Activated gamma-delta T cell (primary cell): Measurements from ENCODE around the gene PRKACA.
A peak's percentile ranks its signal among the peaks of the same experiment; 100 is the strongest.

Experiments used
- DNase-seq: peaks from one replicate; lab custom pipeline; 2025; lab: John Stamatoyannopoulos, UW

PRKACA gene

GRCh38 chr19:14093117-14093823, 24.3 kb downstream of the PRKACA start:
- no peak for DNase-seq

GRCh38 chr19:14091813-14092462, 25.6 kb downstream of the PRKACA start:
- DNase-seq = no peak

DNA sequence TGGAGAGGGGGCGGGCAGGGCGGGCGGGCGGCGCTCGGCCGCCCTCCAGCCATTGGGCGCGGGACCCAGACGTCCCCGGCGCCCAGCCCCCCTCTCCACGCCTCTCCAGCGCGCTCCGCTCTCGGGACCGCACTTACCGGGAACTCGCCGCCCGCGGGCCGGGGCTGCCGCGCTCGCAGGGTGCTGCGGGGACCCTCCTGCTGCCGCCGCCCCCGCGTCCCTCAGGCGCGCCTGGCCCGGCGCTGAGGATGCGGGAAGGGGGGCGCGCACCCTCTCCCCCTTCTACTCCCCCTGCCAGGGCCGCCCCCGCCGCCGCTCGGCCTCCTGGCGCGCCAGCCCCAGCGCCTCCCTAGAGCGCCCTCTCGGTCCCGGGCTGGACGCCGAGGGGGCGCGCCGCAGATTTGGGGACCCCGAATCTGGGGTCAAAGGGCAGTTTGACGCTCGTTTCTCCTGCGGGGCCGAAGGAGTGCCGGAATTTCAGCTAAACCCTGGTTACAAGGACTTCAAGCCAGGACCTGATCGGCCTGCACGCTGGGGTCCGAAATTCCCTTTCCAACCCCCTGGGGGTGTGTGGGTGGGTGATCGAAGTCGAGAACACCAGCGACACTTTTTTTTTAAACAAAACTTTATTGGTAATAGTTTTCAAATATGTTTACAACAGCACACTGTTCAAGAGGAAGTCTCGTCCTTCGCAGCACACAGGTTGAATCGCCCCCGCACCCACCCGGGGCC, 26.3 kb downstream of the PRKACA start:
- DNase-seq = peak; percentile 69

DNA sequence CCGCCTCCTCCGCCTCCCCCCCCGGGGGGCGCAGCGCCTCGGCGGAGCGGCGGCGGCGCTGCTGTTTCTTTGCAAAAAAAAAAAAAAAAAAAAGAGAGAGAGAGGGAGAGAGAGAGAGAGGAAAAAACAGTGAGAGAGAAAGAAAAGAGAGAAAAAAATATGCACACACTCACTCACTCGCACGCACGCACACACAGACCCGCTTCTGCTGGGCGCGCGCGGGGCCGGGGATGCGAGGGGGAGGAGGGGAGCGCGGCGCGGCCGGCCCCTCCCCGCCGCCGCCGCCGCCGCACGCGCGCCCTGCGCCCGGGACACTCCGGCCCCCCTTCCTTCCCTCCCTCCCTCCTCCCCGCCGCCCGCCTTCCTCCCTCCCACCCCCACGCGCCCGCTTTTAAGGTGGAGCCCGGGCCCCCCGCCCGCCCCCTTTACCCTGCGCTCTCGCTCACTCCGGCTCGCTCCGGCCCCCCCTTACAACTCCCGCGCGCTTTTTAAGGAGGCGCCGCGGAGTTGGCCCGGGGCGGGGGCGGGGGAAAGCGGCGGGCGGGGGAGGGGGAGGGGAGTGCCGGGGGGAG, 27.0 kb downstream of the PRKACA start, which contains the start of gene SAMD1:
TSS of gene SAMD1 (minus strand) at position 243 of the 572 bp plus-strand sequence.
- peak; percentile 77 for DNase-seq

DNA sequence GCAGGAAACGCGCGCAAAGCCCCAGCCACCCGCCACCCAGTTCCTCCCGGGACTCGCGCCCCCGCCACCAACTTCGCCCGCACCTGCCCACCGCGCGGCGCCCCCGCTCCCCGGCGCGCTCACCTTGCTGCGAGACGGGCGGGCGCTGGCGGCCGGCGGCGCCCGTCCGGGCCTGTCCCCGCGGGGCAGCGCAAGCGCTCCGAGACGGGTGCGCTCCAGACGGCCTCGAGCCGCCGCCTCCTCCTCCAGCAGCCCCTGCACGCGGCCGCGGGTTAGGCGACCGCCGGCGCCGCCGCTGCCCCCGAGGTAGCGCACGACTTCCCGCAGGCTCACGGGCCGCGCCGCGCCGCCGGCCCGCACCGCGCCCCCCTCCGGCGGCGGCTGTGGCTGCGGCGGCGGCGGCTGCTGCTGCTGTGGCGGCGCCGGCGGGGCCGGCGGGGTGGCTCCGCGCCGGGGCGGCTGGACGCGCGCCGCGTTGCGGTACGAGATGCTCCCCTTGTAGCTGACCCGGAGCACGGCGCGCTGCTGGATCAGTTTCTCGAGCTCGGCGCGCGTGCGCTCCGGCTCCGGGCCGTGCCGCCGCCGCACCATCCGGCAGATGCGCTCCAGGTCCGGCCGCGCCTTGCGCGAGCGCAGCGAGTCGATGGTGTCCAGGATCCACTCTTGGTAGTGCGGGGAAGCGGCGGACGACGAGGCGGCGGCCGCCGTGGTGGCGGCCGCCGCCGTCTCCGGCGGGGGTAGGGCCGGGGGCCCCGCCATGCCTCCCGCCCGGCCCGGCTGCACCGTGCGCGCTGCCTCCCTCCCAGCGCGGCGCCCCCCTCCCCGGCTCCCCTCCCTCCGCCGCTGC, 27.7 kb downstream of the PRKACA start:
- DNase-seq = peak; percentile 43

DNA sequence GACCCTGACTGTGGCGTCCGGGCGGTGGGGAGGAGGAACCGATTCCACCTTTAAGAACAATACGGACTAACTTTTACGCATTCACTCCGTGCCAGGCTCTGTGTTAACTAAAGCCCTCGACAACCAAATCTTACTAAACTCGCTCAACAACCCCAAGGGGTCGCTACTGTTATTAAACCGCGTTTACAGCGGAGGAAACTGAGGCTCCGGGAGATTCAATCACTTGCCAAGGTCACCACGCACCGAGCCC, 28.2 kb downstream of the PRKACA start:
- no peak for DNase-seq

- no peak for DNase-seq
Observed at GRCh38 chr19:14088634-14089411, 28.7 kb downstream of the PRKACA start.

DNA sequence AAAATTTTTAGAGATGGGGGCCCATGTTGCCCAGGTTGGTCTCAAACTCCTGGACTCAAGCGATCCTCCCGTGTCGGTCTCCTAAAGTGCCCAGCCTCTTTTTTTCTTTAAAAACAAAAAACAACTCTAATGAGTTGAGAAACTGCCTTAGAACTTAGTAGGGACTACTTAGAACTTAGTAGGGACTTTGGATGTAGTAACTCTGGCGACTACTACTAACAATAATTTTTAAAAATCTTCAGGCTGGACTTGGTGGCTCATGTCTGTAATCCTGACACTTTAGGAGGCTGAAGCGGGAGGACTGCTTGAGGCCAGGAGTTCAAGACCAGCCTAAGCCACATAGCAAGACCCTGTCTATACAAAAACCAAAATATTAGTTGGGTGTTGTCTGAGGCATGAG, 31.5 kb downstream of the PRKACA start:
- DNase-seq = no peak

GRCh38 chr19:14085309-14085995, 32.1 kb downstream of the PRKACA start, which contains the start of gene C19orf67:
Gene C19orf67 (minus strand): TSS chr19:14085783. CDS start chr19:14085627, 156 bp downstream.
- no peak for DNase-seq

DNA sequence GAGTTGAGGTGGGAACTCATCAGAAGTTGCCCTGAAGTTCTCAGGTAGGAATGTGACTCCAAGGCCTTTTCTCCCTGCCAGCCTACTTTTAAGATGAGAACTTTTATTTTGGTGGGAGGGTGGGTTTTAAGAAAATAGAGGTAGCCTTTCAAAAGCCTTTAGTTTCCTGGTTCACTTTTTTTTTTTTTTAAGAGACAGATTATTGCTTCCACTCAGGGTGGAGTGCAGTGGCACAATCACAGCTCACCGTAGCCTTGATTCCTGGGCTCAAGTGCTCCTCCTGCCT, 34.9 kb downstream of the PRKACA start:
- DNase-seq = no peak

DNA sequence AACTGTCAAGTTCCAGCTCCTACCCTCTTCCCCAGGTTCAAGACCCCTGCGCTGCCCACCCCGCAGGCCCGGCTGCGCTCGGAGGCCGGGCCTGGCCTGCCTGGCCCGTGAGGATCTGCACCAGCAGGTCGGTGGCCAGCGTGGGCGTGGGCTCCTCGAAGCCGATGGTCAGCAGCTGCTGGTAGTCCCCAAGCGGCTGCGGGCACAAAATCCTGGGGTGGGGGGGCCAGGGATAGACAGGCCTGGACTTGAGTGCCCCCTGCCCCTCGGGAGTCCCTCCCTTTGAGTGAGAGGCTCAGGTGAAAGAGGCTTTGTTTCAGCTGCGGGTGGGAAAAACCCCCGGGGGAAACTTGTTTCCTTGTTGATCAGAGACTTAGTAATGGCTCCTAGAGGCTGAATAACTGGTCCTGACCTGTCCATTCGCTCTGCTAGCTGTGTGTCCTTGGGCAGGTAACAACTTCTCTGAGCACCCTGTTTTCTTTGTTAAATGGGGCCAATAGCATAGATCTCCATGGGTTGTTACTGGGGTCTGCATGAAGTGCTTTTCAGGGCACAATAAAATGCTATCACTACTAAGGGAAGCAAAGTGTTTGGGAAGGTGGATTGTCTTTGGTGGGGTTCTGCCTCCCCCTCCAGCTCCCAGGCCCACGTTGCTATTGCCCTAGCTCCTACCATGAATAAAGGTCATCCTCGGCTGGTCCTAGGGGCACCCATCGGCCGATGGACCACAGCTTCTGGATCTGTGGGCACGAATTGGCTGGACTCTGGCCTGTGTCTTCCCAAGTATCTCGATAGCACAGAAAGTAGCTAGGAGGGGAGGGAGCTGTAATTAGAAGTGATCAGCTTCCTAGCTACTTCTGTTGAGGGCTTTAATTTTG, 35.5 kb downstream of the PRKACA start:
- no peak for DNase-seq

- peak; percentile 74 for DNase-seq
Observed at GRCh38 chr19:14080887-14081796, 36.4 kb downstream of the PRKACA start.

GRCh38 chr19:14078411-14078810, 39.2 kb downstream of the PRKACA start:
- no peak for DNase-seq

- no peak for DNase-seq
Observed at GRCh38 chr19:14073925-14074838, 43.4 kb downstream of the PRKACA start.

DNA sequence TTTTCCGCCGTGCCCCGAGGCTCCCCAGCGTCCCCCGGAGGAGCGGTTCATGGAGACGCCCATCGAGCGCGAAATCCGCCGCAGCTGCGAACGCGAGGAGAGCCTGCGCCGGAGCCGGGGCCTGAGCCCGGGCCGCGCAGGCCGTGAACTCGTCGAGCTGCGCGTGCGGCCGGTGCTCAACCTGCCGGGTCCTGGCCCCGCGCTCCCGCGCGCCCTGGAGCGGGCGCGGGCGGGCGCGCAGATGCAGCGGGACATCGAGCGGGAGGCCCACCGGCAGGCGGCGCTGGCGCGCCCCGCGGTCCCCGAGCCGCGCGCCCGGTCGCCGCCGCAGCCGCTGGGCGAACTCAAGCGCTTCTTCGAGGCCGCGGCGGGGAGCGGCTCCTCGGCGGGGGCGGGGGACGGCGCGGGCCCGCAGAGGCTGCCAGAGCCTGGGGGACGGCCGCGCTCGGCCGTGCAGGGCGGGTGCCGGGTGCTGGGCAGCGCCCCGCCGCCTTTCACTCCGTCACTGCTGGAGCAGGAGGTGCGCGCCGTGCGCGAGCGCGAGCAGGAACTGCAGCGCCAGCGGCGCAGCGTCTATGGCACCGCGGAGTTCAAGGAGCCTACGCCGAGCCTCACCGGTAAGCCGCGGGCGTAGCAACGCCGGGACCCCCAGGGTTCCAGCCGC, 44.2 kb downstream of the PRKACA start:
- DNase-seq = peak; percentile 66

DNA sequence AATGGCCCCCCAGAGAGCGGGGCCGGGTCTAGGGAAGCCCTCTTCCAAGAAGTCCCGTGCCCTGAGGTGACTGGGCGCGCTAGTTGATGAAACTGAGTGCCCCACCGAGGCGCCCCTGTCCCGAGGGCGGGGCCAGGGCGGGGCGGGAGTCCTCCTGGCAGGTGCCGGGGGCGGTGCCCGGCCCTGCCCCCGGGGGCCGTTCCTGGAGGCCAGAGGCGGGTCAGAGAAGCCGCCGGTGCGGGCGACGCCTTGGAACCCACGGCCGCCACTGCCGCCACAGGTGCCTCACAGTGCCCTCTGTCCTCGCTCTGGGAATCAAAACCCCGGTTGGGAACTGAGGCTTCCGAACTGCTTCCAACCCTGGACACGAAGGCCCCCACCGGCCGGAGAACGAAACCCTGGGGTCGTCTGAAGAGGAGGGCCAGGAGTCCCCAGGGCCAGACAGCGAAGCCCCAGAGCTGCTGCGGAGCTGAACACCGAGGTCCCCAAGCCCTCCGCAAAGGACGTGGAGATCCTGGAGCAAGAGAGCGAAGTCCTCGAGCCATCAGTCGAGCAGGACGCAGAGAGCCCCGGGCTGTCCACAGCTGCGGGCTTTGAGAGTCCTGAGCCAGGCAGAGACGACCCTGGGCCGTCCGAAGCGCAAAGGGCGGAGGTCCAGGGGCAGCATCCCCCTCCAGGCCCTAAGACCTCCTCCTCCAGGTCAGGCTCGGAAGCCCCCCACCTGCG, 44.9 kb downstream of the PRKACA start, which contains the start of gene MISP3:
TSS of gene MISP3 (plus strand) at position 252 of the 726 bp plus-strand sequence. CDS start 524 bp downstream, outside the sequence.
- DNase-seq = no peak
